HG03432 (cell line): ENCODE results near the gene PRKN.

Experiments
- ATAC-seq: cut with Tn5 transposase; IDR thresholded peaks from one replicate; pipeline ENCODE4 v1.9.1; 2021; ENCODE audit warnings: mild to moderate bottlenecking, moderate library complexity; ENCODE audit not compliant: unreplicated experiment

The PRKN gene

GRCh38 chr6:161649841-161650240 is 1077.7 kb downstream of the PRKN start:
- ATAC-seq: no peak

GRCh38 chr6:161649068-161649467 is 1078.5 kb downstream of the PRKN start:
- ATAC-seq: no peak

GRCh38 chr6:161647234-161647633 is 1080.3 kb downstream of the PRKN start:
- ATAC-seq: no peak

- ATAC-seq: no peak
These were observed 1083.0 kb downstream of the PRKN start for GRCh38 chr6:161644521-161644920.

- no peak for ATAC-seq
These were observed 1086.4 kb downstream of the PRKN start for GRCh38 chr6:161641175-161641574.

- no peak for ATAC-seq
These were observed 1087.8 kb downstream of the PRKN start for GRCh38 chr6:161639772-161640171.

- no peak for ATAC-seq
These were observed 1089.9 kb downstream of the PRKN start for GRCh38 chr6:161637658-161638057.

GRCh38 chr6:161636882-161637430 is 1090.6 kb downstream of the PRKN start:
- no peak for ATAC-seq

GRCh38 chr6:161635975-161636374 is 1091.6 kb downstream of the PRKN start:
- ATAC-seq: no peak

- no peak for ATAC-seq
These were observed 1092.7 kb downstream of the PRKN start for GRCh38 chr6:161634916-161635315.

GRCh38 chr6:161631676-161632194 is 1095.8 kb downstream of the PRKN start:
- no peak for ATAC-seq

- ATAC-seq: no peak
These were observed 1096.9 kb downstream of the PRKN start for GRCh38 chr6:161630674-161631073.

- ATAC-seq: no peak
These were observed 1101.4 kb downstream of the PRKN start for GRCh38 chr6:161626132-161626676.

GRCh38 chr6:161624111-161624510 is 1103.5 kb downstream of the PRKN start:
- no peak for ATAC-seq

- no peak for ATAC-seq
These were observed 1104.8 kb downstream of the PRKN start for GRCh38 chr6:161622779-161623178.

GRCh38 chr6:161618831-161619454 is 1108.6 kb downstream of the PRKN start:
- ATAC-seq: no peak

- no peak for ATAC-seq
These were observed 1113.9 kb downstream of the PRKN start for GRCh38 chr6:161613711-161614110.

GRCh38 chr6:161608771-161609170 is 1118.8 kb downstream of the PRKN start:
- no peak for ATAC-seq

- no peak for ATAC-seq
These were observed 1119.8 kb downstream of the PRKN start for GRCh38 chr6:161607696-161608297.

GRCh38 chr6:161602359-161602758 is 1125.2 kb downstream of the PRKN start:
- no peak for ATAC-seq

GRCh38 chr6:161598896-161599295 is 1128.7 kb downstream of the PRKN start:
- no peak for ATAC-seq
